Ishikawa (cell line): ENCODE results near the gene CDR2.

Experiments used
- CEBPB ChIP-seq: IDR thresholded peaks from 2 replicates; pipeline ENCODE4 v1.6.1; 2012
- CREB1 ChIP-seq: IDR thresholded peaks from 2 replicates; pipeline ENCODE4 v1.6.1; 2012; ENCODE audit warnings: low read depth
- EGR1 ChIP-seq: IDR thresholded peaks from 2 replicates; pipeline ENCODE4 v1.6.1; 2012
- EP300 ChIP-seq: IDR thresholded peaks from 2 replicates; pipeline ENCODE4 v1.6.1; 2012; ENCODE audit warnings: borderline replicate concordance
- FOXM1 ChIP-seq: IDR thresholded peaks from 2 replicates; pipeline ENCODE4 v1.6.1; 2012; ENCODE audit warnings: low read depth, borderline replicate concordance
- MAX ChIP-seq: IDR thresholded peaks from 2 replicates; pipeline ENCODE4 v1.6.1; 2012
- NFIC ChIP-seq: IDR thresholded peaks from 2 replicates; pipeline ENCODE4 v1.6.1; 2012
- RAD21 ChIP-seq: IDR thresholded peaks from 2 replicates; pipeline ENCODE4 v1.6.1; 2012; ENCODE audit warnings: low read depth
- REST ChIP-seq: IDR thresholded peaks from 2 replicates; pipeline ENCODE4 v1.6.1; 2012; ENCODE audit warnings: low read depth, mild to moderate bottlenecking
- TAF1 ChIP-seq: IDR thresholded peaks from 2 replicates; pipeline ENCODE4 v1.6.1; 2012; ENCODE audit warnings: low read depth, mild to moderate bottlenecking
- TCF12 ChIP-seq: IDR thresholded peaks from 2 replicates; pipeline ENCODE4 v1.6.1; 2012; ENCODE audit warnings: low read depth
- TEAD4 ChIP-seq: IDR thresholded peaks from 2 replicates; pipeline ENCODE4 v1.6.1; 2012
- USF1 ChIP-seq: IDR thresholded peaks from 2 replicates; pipeline ENCODE4 v1.6.1; 2012
- YY1 ChIP-seq: IDR thresholded peaks from 2 replicates; pipeline ENCODE4 v1.6.1; 2012; ENCODE audit warnings: low read depth
- ZBTB7A ChIP-seq: IDR thresholded peaks from 2 replicates; pipeline ENCODE4 v1.6.1; 2012; ENCODE audit warnings: low read depth

CDR2 gene

GRCh38 chr16:22353933-22354541 is 20.4 kb downstream of the CDR2 start:
- TF ChIP-seq NFIC = no peak
- TF ChIP-seq ZBTB7A = no peak
- no peak for TF ChIP-seq FOXM1
- no peak for TF ChIP-seq EGR1
- TF ChIP-seq TEAD4 = no peak
- TF ChIP-seq TAF1 = no peak
- no peak for TF ChIP-seq CREB1
- TF ChIP-seq EP300 = no peak
- no peak for TF ChIP-seq REST
- TF ChIP-seq USF1 = no peak
- TF ChIP-seq YY1 = no peak

DNA sequence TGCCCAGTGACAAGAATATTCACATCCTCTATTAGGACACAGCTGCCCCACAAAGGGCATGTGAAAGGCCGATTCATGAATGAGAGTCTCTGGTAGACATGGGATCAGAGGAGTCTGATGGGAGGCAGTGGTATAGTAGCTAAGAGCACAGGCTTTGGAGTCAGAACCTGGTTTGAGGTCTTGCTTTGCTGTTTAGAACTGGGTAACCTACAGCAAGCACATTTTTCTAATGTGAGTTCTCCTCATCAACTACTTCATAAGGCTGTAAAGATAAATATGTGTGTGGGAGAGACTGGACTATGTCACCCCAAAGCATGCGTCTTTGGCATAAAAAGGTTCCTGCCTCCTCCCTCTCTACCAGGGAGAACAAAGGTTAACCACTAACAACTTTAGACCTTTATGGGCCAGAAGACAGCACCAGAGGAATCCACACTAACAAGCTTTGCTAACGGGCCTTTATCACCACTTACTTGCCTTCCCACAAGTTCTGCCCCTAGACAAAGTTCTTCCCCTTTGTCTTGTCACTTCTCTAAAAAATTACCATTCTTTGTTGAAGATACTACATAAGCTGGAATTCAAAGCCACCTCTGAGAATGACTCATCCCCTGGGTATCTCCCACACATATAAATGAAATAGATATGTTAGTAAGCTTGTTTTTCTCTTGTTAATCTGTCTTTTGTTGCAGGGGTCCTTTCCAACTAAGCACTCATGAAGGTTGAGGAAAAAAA is 21.1 kb downstream of the CDR2 start:
- TF ChIP-seq USF1 = no peak
- TF ChIP-seq FOXM1 = no peak
- no peak for TF ChIP-seq EGR1
- no peak for TF ChIP-seq TCF12
- no peak for TF ChIP-seq YY1
- no peak for TF ChIP-seq TAF1
- TF ChIP-seq TEAD4 = no peak
- no peak for TF ChIP-seq MAX
- no peak for TF ChIP-seq CEBPB
- no peak for TF ChIP-seq EP300
- TF ChIP-seq ZBTB7A = no peak
- TF ChIP-seq NFIC = no peak
- no peak for TF ChIP-seq CREB1
- TF ChIP-seq RAD21 = no peak
- no peak for TF ChIP-seq REST

- TF ChIP-seq TEAD4 (no peak), EP300 (no peak), TCF12 (no peak), TAF1 (no peak)
Measured at GRCh38 chr16:22352723-22353122, 21.7 kb downstream of the CDR2 start.

GRCh38 chr16:22352140-22352539 is 22.3 kb downstream of the CDR2 start:
- TF ChIP-seq EP300 = no peak
- TF ChIP-seq REST = no peak
- no peak for TF ChIP-seq RAD21
- no peak for TF ChIP-seq TCF12
- no peak for TF ChIP-seq TAF1
- TF ChIP-seq MAX = no peak
- TF ChIP-seq TEAD4 = no peak
- TF ChIP-seq YY1 = no peak
- no peak for TF ChIP-seq CREB1
- TF ChIP-seq ZBTB7A = no peak
